Measurements from ENCODE around the gene NOP16. TPM values are rescaled to one million over a fixed set of nuclear protein-coding genes. Genes with fewer than 3 reads are reported as not detected.

NOP16 gene
- total and polyA plus RNA-seq, 2 experiments from 2014 or later: 22.9 to 64.0 TPM

DNA sequence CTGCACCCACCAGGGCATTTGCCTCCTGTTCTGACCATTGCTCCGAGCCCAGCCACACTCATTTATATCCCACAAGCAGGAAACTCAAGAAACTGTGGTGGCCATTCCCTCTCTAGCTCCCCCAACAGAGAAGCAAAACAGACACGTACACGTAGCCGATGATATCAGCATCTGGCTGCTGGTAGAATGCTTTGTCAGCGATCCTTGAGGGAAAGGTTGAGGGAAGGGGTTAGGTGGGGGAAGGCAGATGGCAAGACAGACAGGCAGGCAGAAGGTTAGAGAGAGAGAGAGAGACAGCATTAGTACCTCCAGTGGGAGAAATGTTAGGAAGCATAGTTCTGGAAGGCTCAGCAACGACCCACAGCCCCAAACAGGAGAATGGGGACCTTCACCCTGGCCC is 7.9 kb upstream of the NOP16 start:
- WGBS (ENCODE audit: low lambda C conversion rate, missing lambda C conversion rate): 45% methylated on average over 6 of the region's 6 CpGs
- no peaks in the 10 kb centered on the region for H4K20me1 ChIP-seq (ENCODE audit: insufficient read depth, poor library complexity, severe bottlenecking)
- no peaks in the 10 kb centered on the region for H3K27me3 ChIP-seq
- H3K4me1 ChIP-seq (ENCODE audit: insufficient read depth): peaks cover 3% of the 10 kb centered on the region
- no peak overlapping the region for H3K4me3 ChIP-seq
- TF ChIP-seq EZH2phosphoT487 (IDR thresholded peaks at IDR 0.05; ENCODE audit: low read depth, severe bottlenecking, unreplicated experiment) (no peak), EZH2 (IDR thresholded peaks at IDR 0.05; ENCODE audit: borderline replicate concordance) (no peak)
- TF ChIP-seq, protein P1, sequence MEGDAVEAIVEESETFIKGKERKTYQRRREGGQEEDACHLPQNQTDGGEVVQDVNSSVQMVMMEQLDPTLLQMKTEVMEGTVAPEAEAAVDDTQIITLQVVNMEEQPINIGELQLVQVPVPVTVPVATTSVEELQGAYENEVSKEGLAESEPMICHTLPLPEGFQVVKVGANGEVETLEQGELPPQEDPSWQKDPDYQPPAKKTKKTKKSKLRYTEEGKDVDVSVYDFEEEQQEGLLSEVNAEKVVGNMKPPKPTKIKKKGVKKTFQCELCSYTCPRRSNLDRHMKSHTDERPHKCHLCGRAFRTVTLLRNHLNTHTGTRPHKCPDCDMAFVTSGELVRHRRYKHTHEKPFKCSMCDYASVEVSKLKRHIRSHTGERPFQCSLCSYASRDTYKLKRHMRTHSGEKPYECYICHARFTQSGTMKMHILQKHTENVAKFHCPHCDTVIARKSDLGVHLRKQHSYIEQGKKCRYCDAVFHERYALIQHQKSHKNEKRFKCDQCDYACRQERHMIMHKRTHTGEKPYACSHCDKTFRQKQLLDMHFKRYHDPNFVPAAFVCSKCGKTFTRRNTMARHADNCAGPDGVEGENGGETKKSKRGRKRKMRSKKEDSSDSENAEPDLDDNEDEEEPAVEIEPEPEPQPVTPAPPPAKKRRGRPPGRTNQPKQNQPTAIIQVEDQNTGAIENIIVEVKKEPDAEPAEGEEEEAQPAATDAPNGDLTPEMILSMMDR (IDR thresholded peaks at IDR 0.05; ENCODE audit: poor library complexity): no peak
- peaks cover 6% of the 10 kb centered on the region for H3K79me2 ChIP-seq
- H3K9me3 ChIP-seq (ENCODE audit: low read depth): no peaks in the 10 kb centered on the region
- H3K27ac ChIP-seq: peak overlapping the region; percentile 43
- no peak overlapping the region for H2AFZ ChIP-seq
- H3K9me2 ChIP-seq (replicated peaks; ENCODE audit: insufficient read depth): no peaks in the 10 kb centered on the region
- peak; percentile 68 for DNase-seq (ENCODE audit: low spot score)
- H3K4me2 ChIP-seq: no peak overlapping the region
- H3K36me3 ChIP-seq (replicated peaks; ENCODE audit: insufficient read depth, low read depth): no peaks in the 10 kb centered on the region

- H3K9me3 ChIP-seq (ENCODE audit: low read depth): no peaks in the 10 kb centered on the region
- H3K4me2 ChIP-seq: no peak overlapping the region
- 82% methylated on average over 11 of the region's 11 CpGs for WGBS (ENCODE audit: low lambda C conversion rate, missing lambda C conversion rate)
- peak overlapping the region; percentile 43 for H3K27ac ChIP-seq
- no peaks in the 10 kb centered on the region for H3K9me2 ChIP-seq (replicated peaks; ENCODE audit: insufficient read depth)
- peaks cover 3% of the 10 kb centered on the region for H3K4me1 ChIP-seq (ENCODE audit: insufficient read depth)
- H2AFZ ChIP-seq: no peak overlapping the region
- peaks cover 16% of the 10 kb centered on the region for H3K79me2 ChIP-seq
- no peaks in the 10 kb centered on the region for H4K20me1 ChIP-seq (ENCODE audit: insufficient read depth, poor library complexity, severe bottlenecking)
- no peak overlapping the region for H3K4me3 ChIP-seq
- H3K27me3 ChIP-seq: no peaks in the 10 kb centered on the region
- TF ChIP-seq EZH2 (IDR thresholded peaks at IDR 0.05; ENCODE audit: borderline replicate concordance): no peak
- no peak for TF ChIP-seq EZH2phosphoT487 (IDR thresholded peaks at IDR 0.05; ENCODE audit: low read depth, severe bottlenecking, unreplicated experiment)
- TF ChIP-seq, protein P1 (IDR thresholded peaks at IDR 0.05; ENCODE audit: poor library complexity): no peak
- DNase-seq (ENCODE audit: low spot score): peak; percentile 42
- H3K36me3 ChIP-seq (replicated peaks; ENCODE audit: insufficient read depth, low read depth): no peaks in the 10 kb centered on the region
Observed at GRCh38 chr5:176394881-176395675, 6.7 kb upstream of the NOP16 start.

GRCh38 chr5:176394096-176394495 is 5.7 kb upstream of the NOP16 start:
- Histone ChIP-seq H3K27me3 (no peaks in the 10 kb centered on the region), H3K9me2 (replicated peaks; ENCODE audit: insufficient read depth) (no peaks in the 10 kb centered on the region), H3K79me2 (peaks cover 14% of the 10 kb centered on the region), H2AFZ (no peak overlapping the region), H3K4me2 (no peak overlapping the region), H3K36me3 (replicated peaks; ENCODE audit: insufficient read depth, low read depth) (no peaks in the 10 kb centered on the region), H3K4me3 (no peak overlapping the region), H3K27ac (no peak overlapping the region), H3K9me3 (ENCODE audit: low read depth) (no peaks in the 10 kb centered on the region), H4K20me1 (ENCODE audit: insufficient read depth, poor library complexity, severe bottlenecking) (no peaks in the 10 kb centered on the region), H3K4me1 (ENCODE audit: insufficient read depth) (peaks cover 6% of the 10 kb centered on the region)
- WGBS (ENCODE audit: low lambda C conversion rate, missing lambda C conversion rate): 95% methylated on average over 9 of the region's 9 CpGs
- TF ChIP-seq EZH2phosphoT487 (IDR thresholded peaks at IDR 0.05; ENCODE audit: low read depth, severe bottlenecking, unreplicated experiment) (no peak), EZH2 (IDR thresholded peaks at IDR 0.05; ENCODE audit: borderline replicate concordance) (no peak)
- TF ChIP-seq, protein P1 (IDR thresholded peaks at IDR 0.05; ENCODE audit: poor library complexity): no peak
- DNase-seq (ENCODE audit: low spot score): no peak
